Hepatocyte (in vitro differentiated cells): ENCODE results near the gene RBM38.

Source experiments
- CTCF ChIP-seq: fragments of 200-600 bp; sonication (generic); IDR thresholded peaks from 2 replicates; pipeline ENCODE4 v1.5.1; 2016; ENCODE audit warnings: antibody characterized with exemption, mild to moderate bottlenecking; ENCODE audit not compliant: poor library complexity
- EZH2 ChIP-seq: fragments of 200-600 bp; sonication (generic); IDR thresholded peaks from 2 replicates; pipeline ENCODE4 v1.6.1; 2016; ENCODE audit warnings: antibody characterized with exemption, mild to moderate bottlenecking, borderline replicate concordance
- EZH2phosphoT487 ChIP-seq: fragments of 200-600 bp; sonication (generic); IDR thresholded peaks from one replicate; pipeline ENCODE4 v1.6.1; 2018; ENCODE audit warnings: antibody characterized with exemption, mild to moderate bottlenecking, low read depth, moderate library complexity; ENCODE audit not compliant: unreplicated experiment, severe bottlenecking

DNA sequence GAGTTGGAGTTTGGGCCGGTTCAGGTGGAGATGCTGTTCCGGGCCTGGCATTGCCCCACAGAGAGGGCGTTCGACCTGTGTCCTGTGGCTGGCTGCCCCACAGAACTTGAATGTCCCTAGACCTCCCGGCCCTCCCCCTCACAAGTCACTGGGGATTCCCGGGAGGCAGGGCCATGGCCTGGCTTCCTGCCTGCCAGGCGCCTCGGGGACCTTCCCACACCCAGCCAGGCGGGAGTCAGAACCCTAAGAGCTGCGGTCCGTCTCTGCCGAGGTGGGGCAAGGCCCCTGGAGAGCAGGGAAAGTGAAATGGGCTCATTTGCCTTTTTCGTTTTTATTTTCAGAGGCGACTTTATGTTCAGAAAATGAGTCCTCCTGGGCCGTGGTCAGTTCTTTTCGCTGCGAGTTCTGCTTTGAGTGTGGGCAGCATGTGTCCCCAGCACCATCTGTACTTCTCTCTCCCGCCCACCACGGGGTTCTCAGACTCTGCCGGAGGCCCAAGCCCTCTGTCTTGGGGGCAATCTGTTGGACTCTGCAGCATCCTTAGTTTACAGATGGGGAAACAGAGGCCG lies 8.5 kb downstream of the RBM38 start:
- TF ChIP-seq CTCF (no peak), EZH2 (no peak), EZH2phosphoT487 (no peak)
